NCI-H2107 (cell line): ENCODE measurements around the gene CSF3R.

Experiments
- DNase-seq: peaks from one replicate; lab custom pipeline; 2025; lab: John Stamatoyannopoulos, UW

The CSF3R gene

DNA sequence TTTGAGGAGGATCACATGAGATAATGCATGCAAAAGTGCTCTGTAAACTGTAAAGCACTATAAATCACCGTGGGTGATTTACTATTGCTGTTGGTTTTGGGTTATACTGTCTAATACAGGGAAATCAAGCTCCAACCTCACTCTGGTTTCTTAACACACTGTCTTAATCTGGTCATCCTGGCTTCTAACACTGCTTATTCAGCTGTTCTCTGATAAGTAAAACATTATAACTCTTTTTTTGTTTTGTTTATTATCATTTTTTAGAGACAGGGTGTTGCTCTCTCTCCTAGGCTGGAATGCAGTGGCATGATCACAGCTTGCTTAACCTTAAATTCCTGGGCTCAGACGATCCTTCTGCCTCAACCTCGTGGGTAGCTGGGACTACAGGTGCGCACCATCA, 63.1 kb downstream of the CSF3R start:
- DNase-seq: no peak

DNA sequence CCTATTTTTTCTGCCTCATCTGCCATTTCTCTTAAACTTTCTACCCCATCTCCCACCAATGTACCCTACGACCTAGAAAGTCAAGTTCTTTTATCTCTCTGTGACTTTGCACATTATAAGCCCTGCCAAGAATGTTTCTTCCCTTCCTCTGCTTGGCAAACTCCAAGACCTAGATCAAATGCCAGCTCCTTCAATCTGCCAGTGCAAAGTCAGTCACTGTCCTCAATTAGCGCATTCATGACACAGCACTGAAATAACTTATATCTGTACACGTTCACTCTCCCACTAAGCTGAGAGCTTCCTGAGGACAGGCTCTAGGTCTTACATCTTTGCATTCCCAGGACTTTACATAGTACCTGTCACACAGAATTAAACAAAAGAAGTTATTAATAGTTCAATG, 63.6 kb downstream of the CSF3R start:
- no peak for DNase-seq

DNA sequence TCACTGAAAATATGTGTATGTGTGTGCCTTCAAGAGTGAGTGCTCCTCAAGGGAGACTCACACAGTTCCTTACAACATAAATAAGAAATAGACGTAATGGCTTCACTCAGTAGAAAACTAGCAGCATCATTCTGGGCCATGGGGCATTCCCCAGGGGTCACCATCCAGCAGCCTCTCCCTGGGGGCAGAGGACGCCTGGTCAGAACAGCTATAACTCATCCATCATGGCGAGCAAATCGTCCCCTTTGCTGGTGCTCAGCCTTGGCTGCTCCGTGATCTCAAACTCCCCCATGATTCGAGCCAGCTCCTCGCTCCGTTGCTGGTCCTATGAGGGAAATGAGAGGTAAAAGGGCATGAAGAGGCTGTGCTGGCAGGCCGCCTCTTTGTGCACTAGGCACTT, 64.8 kb downstream of the CSF3R start:
- DNase-seq: no peak
